Glutamatergic neuron (in vitro differentiated cells): ENCODE measurements around the gene CHD5. TPM values are rescaled to one million over a fixed set of nuclear protein-coding genes. Genes with fewer than 3 reads are reported as not detected.

Source experiments
- DNase-seq: peaks from one replicate; pipeline ENCODE4 v3.0.0; 2022
- H3K27ac Mint-ChIP-seq: one replicate; pipeline ENCODE4 v1.8.0; 2020; ENCODE audit warnings: mild to moderate bottlenecking, mixed read lengths, inconsistent platforms; ENCODE audit not compliant: unreplicated experiment
- H3K27me3 Mint-ChIP-seq: one replicate; pipeline ENCODE4 v1.8.0; 2020; ENCODE audit warnings: mild to moderate bottlenecking, moderate library complexity, mixed read lengths, inconsistent platforms; ENCODE audit not compliant: unreplicated experiment
- H3K36me3 Mint-ChIP-seq: one replicate; pipeline ENCODE4 v1.8.0; 2020; ENCODE audit warnings: mild to moderate bottlenecking, mixed read lengths, inconsistent platforms; ENCODE audit not compliant: unreplicated experiment
- H3K4me1 Mint-ChIP-seq: one replicate; pipeline ENCODE4 v1.8.0; 2020; ENCODE audit warnings: mild to moderate bottlenecking, low read depth, mixed read lengths, inconsistent platforms; ENCODE audit not compliant: unreplicated experiment
- H3K4me3 Mint-ChIP-seq: one replicate; pipeline ENCODE4 v1.8.0; 2020; ENCODE audit warnings: mild to moderate bottlenecking, mixed read lengths, inconsistent platforms; ENCODE audit not compliant: unreplicated experiment
- H3K9me3 Mint-ChIP-seq: one replicate; pipeline ENCODE4 v1.8.0; 2020; ENCODE audit warnings: mild to moderate bottlenecking, moderate library complexity, mixed read lengths, inconsistent platforms; ENCODE audit not compliant: unreplicated experiment
- total RNA-seq: library from RNA; stranded (reverse); fragmentation: NEBNext Ultra II Directional; extraction: Animal tissue kit (Norgen Biotek cat#: 25700); gene quantifications from one replicate; pipeline ENCODE4 v1.2.1, GENCODE V29; 2021; ENCODE audit not compliant: unreplicated experiment
- TF ChIP-seq, protein P1 (sequence below): fragments of 200-600 bp; sonication (generic); IDR thresholded peaks from one replicate; pipeline ENCODE4 v1.5.0; 2021; ENCODE audit not compliant: partially characterized antibody, unreplicated experiment

Gene CHD5
- total RNA-seq, 1 donor from 2014 or later, result 0.96 TPM

GRCh38 chr1:6101826-6102531, 78.1 kb downstream of the CHD5 start:
- Mint-ChIP-seq H3K27ac (no peak overlapping the region), H3K4me3 (no peak overlapping the region), H3K9me3 (peaks cover 8% of the 10 kb centered on the region), H3K36me3 (no peaks in the 10 kb centered on the region), H3K4me1 (peaks cover 11% of the 10 kb centered on the region), H3K27me3 (peaks cover 6% of the 10 kb centered on the region)
- TF ChIP-seq, protein P1, sequence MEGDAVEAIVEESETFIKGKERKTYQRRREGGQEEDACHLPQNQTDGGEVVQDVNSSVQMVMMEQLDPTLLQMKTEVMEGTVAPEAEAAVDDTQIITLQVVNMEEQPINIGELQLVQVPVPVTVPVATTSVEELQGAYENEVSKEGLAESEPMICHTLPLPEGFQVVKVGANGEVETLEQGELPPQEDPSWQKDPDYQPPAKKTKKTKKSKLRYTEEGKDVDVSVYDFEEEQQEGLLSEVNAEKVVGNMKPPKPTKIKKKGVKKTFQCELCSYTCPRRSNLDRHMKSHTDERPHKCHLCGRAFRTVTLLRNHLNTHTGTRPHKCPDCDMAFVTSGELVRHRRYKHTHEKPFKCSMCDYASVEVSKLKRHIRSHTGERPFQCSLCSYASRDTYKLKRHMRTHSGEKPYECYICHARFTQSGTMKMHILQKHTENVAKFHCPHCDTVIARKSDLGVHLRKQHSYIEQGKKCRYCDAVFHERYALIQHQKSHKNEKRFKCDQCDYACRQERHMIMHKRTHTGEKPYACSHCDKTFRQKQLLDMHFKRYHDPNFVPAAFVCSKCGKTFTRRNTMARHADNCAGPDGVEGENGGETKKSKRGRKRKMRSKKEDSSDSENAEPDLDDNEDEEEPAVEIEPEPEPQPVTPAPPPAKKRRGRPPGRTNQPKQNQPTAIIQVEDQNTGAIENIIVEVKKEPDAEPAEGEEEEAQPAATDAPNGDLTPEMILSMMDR, result no peak
- peak; percentile 13 for DNase-seq

- H3K9me3 Mint-ChIP-seq, result peaks cover 8% of the 10 kb centered on the region
- H3K4me3 Mint-ChIP-seq, result no peak overlapping the region
- H3K27ac Mint-ChIP-seq, result no peak overlapping the region
- DNase-seq, result peak; percentile 25
- peaks cover 6% of the 10 kb centered on the region for H3K27me3 Mint-ChIP-seq
- peaks cover 11% of the 10 kb centered on the region for H3K4me1 Mint-ChIP-seq
- H3K36me3 Mint-ChIP-seq, result no peaks in the 10 kb centered on the region
- TF ChIP-seq, protein P1, result no peak
These were observed 79.0 kb downstream of the CHD5 start for GRCh38 chr1:6100861-6101783.

GRCh38 chr1:6099787-6100765, 80.0 kb downstream of the CHD5 start:
- DNase-seq, result peak; percentile 20
- H3K36me3 Mint-ChIP-seq, result no peaks in the 10 kb centered on the region
- no peak overlapping the region for H3K27ac Mint-ChIP-seq
- peaks cover 8% of the 10 kb centered on the region for H3K9me3 Mint-ChIP-seq
- H3K4me3 Mint-ChIP-seq, result no peak overlapping the region
- peaks cover 4% of the 10 kb centered on the region for H3K27me3 Mint-ChIP-seq
- TF ChIP-seq, protein P1, result no peak
- peaks cover 11% of the 10 kb centered on the region for H3K4me1 Mint-ChIP-seq

GRCh38 chr1:6099297-6099696, 80.8 kb downstream of the CHD5 start:
- H3K4me1 Mint-ChIP-seq, result peaks cover 11% of the 10 kb centered on the region
- H3K27ac Mint-ChIP-seq, result no peak overlapping the region
- DNase-seq, result peak; percentile 22
- H3K4me3 Mint-ChIP-seq, result no peak overlapping the region
- H3K36me3 Mint-ChIP-seq, result no peaks in the 10 kb centered on the region
- H3K9me3 Mint-ChIP-seq, result peaks cover 6% of the 10 kb centered on the region
- peaks cover 2% of the 10 kb centered on the region for H3K27me3 Mint-ChIP-seq
- TF ChIP-seq, protein P1, result no peak
